Vagina (tissue), 2 donors: Measurements from ENCODE around the gene ORM1.

ENCODE experiments used
- CTCF ChIP-seq, 3 experiments: fragments of 450-650 bp in 2 of 3; fragments of 200-600 bp in 1 of 3; sonication (generic) in 1 of 3; IDR thresholded peaks; one replicate each; pipeline ENCODE4 v1.5.1; 2017 to 2019; ENCODE audit warnings: antibody characterized with exemption in 3 of 3, mild to moderate bottlenecking in 2 of 3, moderate library complexity in 2 of 3
- POLR2A ChIP-seq, 2 donors: fragments of 450-650 bp; IDR thresholded peaks; one replicate each; pipeline ENCODE4 v1.6.1; 2017; ENCODE audit warnings: antibody characterized with exemption in 2 of 2, mild to moderate bottlenecking in 2 of 2, moderate library complexity in 2 of 2

DNA sequence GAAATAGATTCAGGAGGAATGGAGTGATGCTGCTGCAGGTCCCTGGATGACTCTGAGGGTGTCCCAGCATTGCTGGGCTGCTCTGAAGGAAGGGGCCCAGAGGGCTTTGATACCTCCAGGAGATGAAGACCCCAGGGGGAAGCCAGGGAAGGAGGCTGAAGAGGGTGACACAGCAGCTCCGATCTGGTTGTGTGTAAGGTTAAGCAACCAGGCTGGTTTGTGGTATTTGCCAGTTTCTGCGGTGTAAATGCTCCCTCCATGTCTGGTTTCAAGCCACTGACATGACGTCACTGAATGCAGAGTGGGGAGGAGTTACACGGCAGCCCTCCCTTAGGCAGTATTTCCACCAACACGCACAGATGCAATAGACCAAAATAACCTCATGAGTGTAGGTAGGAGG is 40.0 kb upstream of the ORM1 start:
- TF ChIP-seq POLR2A (IDR thresholded peaks at IDR 0.05), result no peak
- TF ChIP-seq CTCF (IDR thresholded peaks at IDR 0.05), result no peak
